ENCODE results near the gene PARD6B. TPM values are rescaled to one million over a fixed set of nuclear protein-coding genes. Genes with fewer than 3 reads are reported as not detected.

Gene PARD6B
- total and polyA plus RNA-seq, 2 donors (not counting 3 experiments of a cell fraction or from before 2014, with no cell fraction given): 0.03 TPM; not detected in 1

- Histone ChIP-seq H3K9me3 (replicated peaks; ENCODE audit: control insufficient read depth, insufficient read depth, low read length) (no peaks in the 10 kb centered on the region), H3K9ac (replicated peaks; ENCODE audit: extremely low read depth, insufficient read depth, low read length) (no peak overlapping the region), H3K9me1 (replicated peaks; ENCODE audit: control insufficient read depth, extremely low read depth, insufficient read depth, low read length) (no peaks in the 10 kb centered on the region), H3K4me1 (ENCODE audit: control insufficient read depth, extremely low read depth, insufficient read depth, low read length) (no peaks in the 10 kb centered on the region), H4K20me1 (replicated peaks; ENCODE audit: control insufficient read depth, extremely low read depth, insufficient read depth, low read length) (no peaks in the 10 kb centered on the region), H3K27me3 (ENCODE audit: control insufficient read depth in 2 of 2, insufficient read depth in 2 of 2, low read length in 2 of 2) (peaks cover 24 to 26% of the 10 kb centered on the region in 2 experiments), H3K79me2 (ENCODE audit: control insufficient read depth, insufficient read depth, low read length) (no peaks in the 10 kb centered on the region), H3K4me3 (replicated peaks in 1 of 3; ENCODE audit: insufficient read depth in 1 of 3, low read depth in 1 of 3, low read length in 3 of 3) (no peak overlapping the region), H3K36me3 (ENCODE audit: control insufficient read depth in 2 of 2, extremely low read depth in 1 of 2, insufficient read depth in 2 of 2, low read length in 2 of 2) (no peaks in the 10 kb centered on the region), H3K4me2 (ENCODE audit: insufficient read depth, low read length) (no peak overlapping the region), H3K27ac (ENCODE audit: insufficient read depth, low read depth, low read length) (no peak overlapping the region), H2AFZ (ENCODE audit: low read depth, low read length) (no peak overlapping the region)
- intact Hi-C loops (cut with micrococcal nuclease): no loop called here
- dilution Hi-C loops (cut with MboI; ENCODE audit: extremely low pct_ligation_motif_present, low sequenced_read_pairs): no loop called here
- ChIA-PET CTCF (interaction anchor here (0.8 to 3.4 kb wide), 4 partner anchors 11 to 103 kb away, joined by 3 to 25 read pairs (median 3); no protein-coding TSS in a partner anchor), POLR2A (no interaction called here)
- FAIRE-seq (no peak), DNase-seq (ENCODE audit: low read depth, low spot score) (no peak)
- no TSS peak for BruUV-seq (replicated peaks)
- TF ChIP-seq MYC (IDR thresholded peaks at IDR 0.05; ENCODE audit: low read depth, low read length): no peak
- no peak for TF ChIP-seq FOS (IDR thresholded peaks at IDR 0.05; ENCODE audit: borderline replicate concordance, insufficient read depth, low read length)
- TF ChIP-seq GATA2 (IDR thresholded peaks at IDR 0.05; ENCODE audit: insufficient read depth, insufficient read length, low read depth, low read length): no peak
- no peak for TF ChIP-seq CTCF (IDR thresholded peaks at IDR 0.05; ENCODE audit: extremely low read depth in 1 of 2, insufficient read depth in 1 of 2, low read depth in 1 of 2, low read length in 2 of 2)
- TF ChIP-seq POLR2A (IDR thresholded peaks at IDR 0.05; ENCODE audit: low read depth, low read length): no peak
- no peak for TF ChIP-seq MAX (IDR thresholded peaks at IDR 0.05; ENCODE audit: insufficient read depth, insufficient read length)
- TF ChIP-seq POLR2AphosphoS5 (IDR thresholded peaks at IDR 0.05; ENCODE audit: insufficient read depth, low read depth, low read length): no peak
- no peak for TF ChIP-seq JUN (IDR thresholded peaks at IDR 0.05; ENCODE audit: borderline replicate concordance, insufficient read depth, insufficient read length, low read depth)
- TF ChIP-seq EZH2 (IDR thresholded peaks at IDR 0.05; ENCODE audit: borderline replicate concordance, low read depth, low read length, severe bottlenecking): no peak
These were observed 2.8 kb upstream of the PARD6B start for GRCh38 chr20:50728486-50728980.

Data from endothelial cell of umbilical vein (primary cell).